Measurements from ENCODE around the gene LRRC74B. TPM values are rescaled to one million over a fixed set of nuclear protein-coding genes. Genes with fewer than 3 reads are reported as not detected.
A peak's percentile ranks its signal among the peaks of the same experiment; 100 is the strongest.
"Not testable (repeated sequence)": the region's sequence is repeated elsewhere in the genome, so short reads cannot be mapped to it uniquely, and the experiment has no call there.

The LRRC74B gene
- polyA plus RNA-seq, 2 donors: 0.08 to 0.22 TPM

- no peaks in the 10 kb centered on the region for H3K9me3 ChIP-seq (ENCODE audit: control insufficient read depth in 2 of 2, insufficient read depth in 1 of 2, low read depth in 1 of 2, low read length in 1 of 2)
- H3K27ac ChIP-seq (ENCODE audit: low read depth in 2 of 2, low read length in 1 of 2): peak overlapping the region; percentile 100
- 0 to 1% methylated on average over 26 of the region's 26 CpGs for WGBS, 2 donors
- peak overlapping the region; percentile 74 to 80 for H3K4me3 ChIP-seq (ENCODE audit: low read depth in 1 of 2, low read length in 2 of 2)
- H3K27me3 ChIP-seq (ENCODE audit: control insufficient read depth in 1 of 2, insufficient read depth in 2 of 2, low read length in 2 of 2): no peaks in the 10 kb centered on the region
- peaks cover 6 to 20% of the 10 kb centered on the region in 2 donors for H3K4me1 ChIP-seq (ENCODE audit: control insufficient read depth in 2 of 2, insufficient read depth in 2 of 2, low read length in 1 of 2)
- H3K36me3 ChIP-seq (ENCODE audit: control insufficient read depth in 2 of 2, insufficient read depth in 2 of 2, low read length in 1 of 2): peaks cover 0 to 23% of the 10 kb centered on the region in 2 donors
Measured at GRCh38 chr22:21000987-21001600, 44.7 kb upstream of the LRRC74B start.

GRCh38 chr22:21001601-21002325 is 44.0 kb upstream of the LRRC74B start, which contains the start of gene THAP7:
TSS of gene THAP7 (minus strand) at chr22:21002118. CDS start at chr22:21001911, 207 bp downstream.
- peak within 1 kb of the TSS; percentile 74 to 80 for H3K4me3 ChIP-seq (ENCODE audit: low read depth in 1 of 2, low read length in 2 of 2)
- WGBS, 2 donors: 0 to 1% methylated on average over 74 to 83 of the region's 83 CpGs
- peaks cover 0 to 20% of the 10 kb centered on the region in 2 donors for H3K36me3 ChIP-seq (ENCODE audit: control insufficient read depth in 2 of 2, insufficient read depth in 2 of 2, low read length in 1 of 2)
- no peaks in the 10 kb centered on the region for H3K27me3 ChIP-seq (ENCODE audit: control insufficient read depth in 1 of 2, insufficient read depth in 2 of 2, low read length in 2 of 2)
- H3K9me3 ChIP-seq (ENCODE audit: control insufficient read depth in 2 of 2, insufficient read depth in 1 of 2, low read depth in 1 of 2, low read length in 1 of 2): no peaks in the 10 kb centered on the region
- peak within 1 kb of the TSS; percentile 100 for H3K27ac ChIP-seq (ENCODE audit: low read depth in 2 of 2, low read length in 1 of 2)
- peaks cover 6 to 20% of the 10 kb centered on the region in 2 donors for H3K4me1 ChIP-seq (ENCODE audit: control insufficient read depth in 2 of 2, insufficient read depth in 2 of 2, low read length in 1 of 2)

GRCh38 chr22:21003782-21004181 is 42.0 kb upstream of the LRRC74B start:
- 84 to 88% methylated on average over 4 of the region's 4 CpGs for WGBS, 2 donors
- Histone ChIP-seq H3K4me1 (ENCODE audit: control insufficient read depth in 2 of 2, insufficient read depth in 2 of 2, low read length in 1 of 2) (peaks cover 6 to 18% of the 10 kb centered on the region in 2 donors), H3K4me3 (ENCODE audit: low read depth in 1 of 2, low read length in 2 of 2) (no peak overlapping the region), H3K27ac (ENCODE audit: low read depth in 2 of 2, low read length in 1 of 2) (no peak overlapping the region), H3K36me3 (ENCODE audit: control insufficient read depth in 2 of 2, insufficient read depth in 2 of 2, low read length in 1 of 2) (peaks cover 0 to 7% of the 10 kb centered on the region in 2 donors), H3K27me3 (ENCODE audit: control insufficient read depth in 1 of 2, insufficient read depth in 2 of 2, low read length in 2 of 2) (no peaks in the 10 kb centered on the region), H3K9me3 (ENCODE audit: control insufficient read depth in 2 of 2, insufficient read depth in 1 of 2, low read depth in 1 of 2, low read length in 1 of 2) (no peaks in the 10 kb centered on the region)

- not testable (repeated sequence) for H3K4me3 ChIP-seq (ENCODE audit: low read depth in 1 of 2, low read length in 2 of 2); H3K27me3 ChIP-seq (ENCODE audit: control insufficient read depth in 1 of 2, insufficient read depth in 2 of 2, low read length in 2 of 2); H3K27ac ChIP-seq (ENCODE audit: low read depth in 2 of 2, low read length in 1 of 2); H3K36me3 ChIP-seq (ENCODE audit: control insufficient read depth in 2 of 2, insufficient read depth in 2 of 2, low read length in 1 of 2); H3K4me1 ChIP-seq (ENCODE audit: control insufficient read depth in 2 of 2, insufficient read depth in 2 of 2, low read length in 1 of 2); H3K9me3 ChIP-seq (ENCODE audit: control insufficient read depth in 2 of 2, insufficient read depth in 1 of 2, low read depth in 1 of 2, low read length in 1 of 2)
- 86 to 87% methylated on average over 13 of the region's 13 CpGs for WGBS, 2 donors
Measured at GRCh38 chr22:21009208-21009607, 36.5 kb upstream of the LRRC74B start.

- 51 to 53% methylated on average over 10 of the region's 10 CpGs for WGBS, 2 donors
Measured at GRCh38 chr22:21009638-21010425, 35.9 kb upstream of the LRRC74B start.

GRCh38 chr22:21010426-21011113 is 35.2 kb upstream of the LRRC74B start:
- no peaks in the 10 kb centered on the region for H3K36me3 ChIP-seq (ENCODE audit: control insufficient read depth in 2 of 2, insufficient read depth in 2 of 2, low read length in 1 of 2)
- H3K4me3 ChIP-seq (ENCODE audit: low read depth in 1 of 2, low read length in 2 of 2): no peak overlapping the region
- H3K27me3 ChIP-seq (ENCODE audit: control insufficient read depth in 1 of 2, insufficient read depth in 2 of 2, low read length in 2 of 2): no peaks in the 10 kb centered on the region
- H3K27ac ChIP-seq (ENCODE audit: low read depth in 2 of 2, low read length in 1 of 2): no peak overlapping the region
- 86 to 97% methylated on average over 3 of the region's 3 CpGs for WGBS, 2 donors
- no peaks in the 10 kb centered on the region for H3K9me3 ChIP-seq (ENCODE audit: control insufficient read depth in 2 of 2, insufficient read depth in 1 of 2, low read depth in 1 of 2, low read length in 1 of 2)
- H3K4me1 ChIP-seq (ENCODE audit: control insufficient read depth in 2 of 2, insufficient read depth in 2 of 2, low read length in 1 of 2): peaks cover 9 to 14% of the 10 kb centered on the region in 2 donors

More at GRCh38 chr22:21009638-21010425, 35.9 kb upstream of the LRRC74B start:
- H3K27ac ChIP-seq (ENCODE audit: low read depth in 2 of 2, low read length in 1 of 2): no peak overlapping the region
- H3K4me3 ChIP-seq (ENCODE audit: low read depth in 1 of 2, low read length in 2 of 2): no peak overlapping the region
- H3K27me3 ChIP-seq (ENCODE audit: control insufficient read depth in 1 of 2, insufficient read depth in 2 of 2, low read length in 2 of 2): no peaks in the 10 kb centered on the region
- H3K36me3 ChIP-seq (ENCODE audit: control insufficient read depth in 2 of 2, insufficient read depth in 2 of 2, low read length in 1 of 2): no peaks in the 10 kb centered on the region
- H3K9me3 ChIP-seq (ENCODE audit: control insufficient read depth in 2 of 2, insufficient read depth in 1 of 2, low read depth in 1 of 2, low read length in 1 of 2): no peaks in the 10 kb centered on the region
- H3K4me1 ChIP-seq (ENCODE audit: control insufficient read depth in 2 of 2, insufficient read depth in 2 of 2, low read length in 1 of 2): peaks cover 7 to 10% of the 10 kb centered on the region in 2 donors

GRCh38 chr22:21012446-21013407 is 33.0 kb upstream of the LRRC74B start:
- H3K36me3 ChIP-seq (ENCODE audit: control insufficient read depth in 2 of 2, insufficient read depth in 2 of 2, low read length in 1 of 2): no peaks in the 10 kb centered on the region
- no peaks in the 10 kb centered on the region for H3K27me3 ChIP-seq (ENCODE audit: control insufficient read depth in 1 of 2, insufficient read depth in 2 of 2, low read length in 2 of 2)
- no peak overlapping the region for H3K27ac ChIP-seq (ENCODE audit: low read depth in 2 of 2, low read length in 1 of 2)
- no peak overlapping the region for H3K4me3 ChIP-seq (ENCODE audit: low read depth in 1 of 2, low read length in 2 of 2)
- peaks cover 9 to 14% of the 10 kb centered on the region in 2 donors for H3K4me1 ChIP-seq (ENCODE audit: control insufficient read depth in 2 of 2, insufficient read depth in 2 of 2, low read length in 1 of 2)
- 81% methylated on average over 14 of the region's 14 CpGs for WGBS, 2 donors
- H3K9me3 ChIP-seq (ENCODE audit: control insufficient read depth in 2 of 2, insufficient read depth in 1 of 2, low read depth in 1 of 2, low read length in 1 of 2): no peaks in the 10 kb centered on the region

- peaks cover 9 to 14% of the 10 kb centered on the region in 2 donors for H3K4me1 ChIP-seq (ENCODE audit: control insufficient read depth in 2 of 2, insufficient read depth in 2 of 2, low read length in 1 of 2)
- no peaks in the 10 kb centered on the region for H3K27me3 ChIP-seq (ENCODE audit: control insufficient read depth in 1 of 2, insufficient read depth in 2 of 2, low read length in 2 of 2)
- H3K36me3 ChIP-seq (ENCODE audit: control insufficient read depth in 2 of 2, insufficient read depth in 2 of 2, low read length in 1 of 2): no peaks in the 10 kb centered on the region
- peak overlapping the region; percentile 16 to 34 for H3K27ac ChIP-seq (ENCODE audit: low read depth in 2 of 2, low read length in 1 of 2)
- peak overlapping the region; percentile 31 to 44 for H3K4me3 ChIP-seq (ENCODE audit: low read depth in 1 of 2, low read length in 2 of 2)
- H3K9me3 ChIP-seq (ENCODE audit: control insufficient read depth in 2 of 2, insufficient read depth in 1 of 2, low read depth in 1 of 2, low read length in 1 of 2): no peaks in the 10 kb centered on the region
- WGBS, 2 donors: 9 to 10% methylated on average over 21 to 24 of the region's 24 CpGs
Measured at GRCh38 chr22:21013657-21014201, 32.0 kb upstream of the LRRC74B start.
